Stimulated activated naive CD8-positive, alpha-beta T cell treated with anti-CD3 and anti-CD28 coated beads, Interleukin-15, Interleukin-2, amounts not matched to agents 100 U/mL and 50 U/mL, for 24 hours (primary cell): ENCODE measurements around the gene DENND4C.
"Not testable (repeated sequence)": the region's sequence is repeated elsewhere in the genome, so short reads cannot be mapped to it uniquely, and the experiment has no call there.

Source experiments
- ATAC-seq: fragments of 150-1000 bp; cut with Tn5 transposase; one replicate; pipeline ENCODE4 v1.10.0; 2021
- DNase-seq: peaks from one replicate; pipeline ENCODE4 v3.0.0; 2021

DENND4C gene

DNA sequence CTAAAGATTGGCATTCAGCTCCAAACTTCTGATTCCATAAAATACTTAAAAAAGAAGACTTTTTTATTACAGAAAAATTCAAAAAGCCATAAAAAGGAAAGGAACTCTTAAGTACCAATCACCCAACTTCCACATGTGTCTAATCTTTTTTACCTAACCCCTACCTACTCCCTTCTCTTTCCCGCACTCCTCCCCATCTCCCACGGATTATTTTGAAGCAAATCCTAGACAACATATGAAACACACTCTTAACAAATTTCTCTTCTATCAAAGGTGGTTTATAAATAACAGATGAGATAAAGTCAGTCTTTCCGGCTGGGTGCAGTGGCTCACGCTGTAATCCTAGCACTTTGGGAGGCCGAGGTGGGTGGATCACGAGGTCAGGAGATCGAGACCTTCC lies 5.9 kb upstream of the DENND4C start:
- ATAC-seq = no peak
- DNase-seq = no peak

DNA sequence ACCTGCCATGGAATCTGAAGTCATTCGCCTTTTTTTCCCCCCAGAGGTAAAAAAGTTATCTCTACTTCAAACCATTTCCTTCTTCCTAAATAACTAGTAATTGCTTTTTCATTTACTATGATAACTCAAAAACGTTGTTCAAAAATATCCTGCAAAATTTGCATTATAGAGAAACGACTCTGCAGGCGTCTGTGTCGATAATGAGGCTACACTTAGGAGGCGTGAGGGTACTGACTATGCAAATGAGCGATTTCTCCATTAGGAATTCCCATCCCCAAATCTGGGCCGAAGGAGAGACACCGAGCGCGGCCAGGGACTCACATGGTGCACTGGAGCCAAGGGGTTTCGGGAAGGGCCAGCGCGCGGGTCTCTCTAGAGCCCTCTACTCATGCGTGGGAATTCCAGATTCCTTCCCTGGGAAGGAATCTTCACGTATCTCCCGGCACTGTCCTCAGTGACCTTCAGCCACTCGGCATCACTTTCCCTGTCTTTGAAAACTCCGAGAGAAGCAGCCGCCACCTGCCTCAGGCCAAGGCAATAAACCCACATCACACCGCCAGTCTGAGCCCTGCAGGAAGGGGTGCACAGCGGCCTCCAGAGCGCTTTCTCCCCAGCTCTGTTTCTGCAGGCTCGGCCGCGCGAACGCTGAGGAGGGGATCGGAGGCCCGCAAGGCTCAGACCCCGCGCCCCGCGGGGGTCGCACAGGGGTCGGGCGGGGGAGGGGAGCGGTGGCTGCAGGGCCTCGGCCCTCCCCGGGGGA lies 718 bp upstream of the DENND4C start:
- DNase-seq = no peak
- peak; percentile 69 for ATAC-seq

DNA sequence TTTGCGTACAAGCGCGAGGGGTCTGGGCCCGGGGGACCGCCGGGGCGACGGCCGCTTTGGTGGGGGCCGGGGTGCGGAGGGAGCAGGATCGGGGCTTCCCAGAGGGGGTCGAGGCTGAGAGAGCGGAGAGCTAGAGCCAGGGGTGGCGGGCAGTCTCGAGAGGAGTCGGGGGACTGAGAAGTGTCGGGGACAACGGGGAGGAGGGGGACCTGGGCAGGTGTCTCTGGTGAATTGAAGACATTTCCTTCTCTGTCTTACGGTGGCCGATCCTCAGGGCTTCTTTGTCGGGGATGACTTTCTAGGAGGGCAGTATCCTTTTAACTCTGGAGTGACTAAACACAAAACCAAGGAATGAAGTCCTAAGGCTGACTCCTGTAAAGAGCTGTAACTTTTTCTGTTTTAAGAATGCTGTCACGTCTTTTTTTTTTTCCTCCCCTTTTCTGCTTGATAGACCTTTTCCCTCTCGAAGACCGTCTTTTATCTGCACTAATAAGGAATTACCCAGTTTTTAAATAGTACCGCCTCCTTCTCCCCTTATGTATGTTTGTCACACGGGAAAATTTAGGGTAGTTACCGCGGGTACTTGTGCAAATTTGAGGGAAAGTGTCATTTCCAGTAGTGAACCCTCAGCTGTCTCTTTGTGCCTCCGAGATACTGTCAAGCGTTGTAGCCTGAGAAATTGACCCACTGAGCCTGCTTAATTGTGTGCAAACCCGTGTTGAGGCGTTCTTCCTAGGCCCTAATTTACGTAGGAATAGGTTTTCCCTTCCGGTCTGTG lies 822 bp downstream of the DENND4C start:
- ATAC-seq (peak; percentile 10), DNase-seq (no peak)

DNA sequence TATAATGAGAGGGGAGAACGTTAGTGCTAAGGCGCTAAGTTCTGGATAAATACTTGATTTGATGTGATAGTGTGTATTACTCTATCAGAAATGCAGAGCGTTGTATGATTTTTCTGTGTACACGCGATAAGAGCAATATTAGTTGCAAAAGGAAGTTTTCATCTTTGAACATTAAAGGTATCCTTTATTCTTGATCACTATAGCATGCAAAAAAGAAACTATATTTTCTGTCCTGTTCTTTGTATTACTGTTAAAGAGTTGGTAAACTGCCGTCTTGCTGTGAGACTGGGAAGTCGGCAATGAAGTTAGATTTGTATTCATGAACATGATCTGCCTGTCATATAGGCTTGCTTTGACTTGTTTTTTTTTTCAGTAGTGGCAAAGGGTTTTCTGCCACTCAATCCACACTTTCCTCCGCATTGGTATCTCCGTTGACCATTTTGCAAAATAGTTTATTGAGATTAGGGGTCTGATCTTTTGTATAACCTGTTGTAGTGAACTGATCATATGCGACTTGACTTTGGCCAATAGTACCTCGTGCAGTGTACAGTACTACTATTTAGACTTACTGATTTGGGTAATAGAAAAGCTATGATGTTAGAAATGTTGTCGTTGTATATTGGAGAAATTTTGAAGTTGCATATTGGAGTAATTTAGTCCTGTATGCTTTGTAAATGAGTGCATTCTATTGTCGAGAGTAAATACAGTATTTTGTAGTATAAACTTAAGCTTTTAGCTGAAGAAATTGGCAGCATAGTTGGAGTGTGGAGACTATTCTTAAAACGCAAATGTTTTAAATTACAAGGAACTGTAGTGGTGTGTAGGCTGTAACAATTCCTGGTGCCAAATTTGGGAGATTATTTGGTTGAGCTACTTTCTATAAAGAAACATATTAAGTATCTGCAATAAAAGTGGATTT lies 1.7 kb downstream of the DENND4C start:
- ATAC-seq (no peak), DNase-seq (no peak)

DNA sequence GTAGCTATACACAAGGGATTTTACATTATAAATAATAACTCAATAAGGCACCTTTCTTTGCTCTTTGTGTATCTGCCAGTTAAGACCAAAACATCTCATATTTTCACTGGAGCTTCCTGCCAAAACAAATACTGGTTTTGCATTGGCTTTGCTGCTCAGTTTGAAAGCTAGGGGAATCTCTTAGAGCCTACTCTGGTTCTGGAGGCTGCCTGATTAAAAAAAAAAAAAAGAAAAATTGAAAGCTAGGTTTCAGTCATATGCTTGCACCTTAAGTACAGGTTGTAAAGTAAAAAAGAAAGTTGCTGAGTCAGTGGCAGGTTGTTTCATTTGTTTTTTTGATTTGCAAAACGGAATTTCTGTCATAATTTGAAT lies 2.3 kb downstream of the DENND4C start:
- ATAC-seq (no peak), DNase-seq (no peak)

DNA sequence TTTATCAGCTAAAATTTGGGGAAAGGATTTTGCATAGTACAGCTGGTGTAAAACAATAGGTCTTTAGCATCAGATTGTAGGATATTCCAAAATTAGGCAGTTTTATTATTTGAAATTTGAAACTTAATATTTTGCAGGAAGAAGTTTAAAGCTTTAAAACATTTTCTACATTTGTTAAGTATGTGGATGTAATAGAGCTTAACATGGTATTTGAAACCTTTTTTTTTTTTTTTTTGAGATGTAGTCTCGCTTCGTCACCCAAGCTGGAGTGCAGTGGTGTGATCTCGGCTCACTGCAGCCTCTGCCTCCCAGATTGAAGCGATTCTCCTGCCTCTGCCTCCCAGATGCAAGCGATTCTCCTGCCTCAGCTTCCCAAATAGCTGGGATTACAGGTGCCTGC lies 2.9 kb downstream of the DENND4C start:
- no peak for ATAC-seq
- DNase-seq = no peak

DNA sequence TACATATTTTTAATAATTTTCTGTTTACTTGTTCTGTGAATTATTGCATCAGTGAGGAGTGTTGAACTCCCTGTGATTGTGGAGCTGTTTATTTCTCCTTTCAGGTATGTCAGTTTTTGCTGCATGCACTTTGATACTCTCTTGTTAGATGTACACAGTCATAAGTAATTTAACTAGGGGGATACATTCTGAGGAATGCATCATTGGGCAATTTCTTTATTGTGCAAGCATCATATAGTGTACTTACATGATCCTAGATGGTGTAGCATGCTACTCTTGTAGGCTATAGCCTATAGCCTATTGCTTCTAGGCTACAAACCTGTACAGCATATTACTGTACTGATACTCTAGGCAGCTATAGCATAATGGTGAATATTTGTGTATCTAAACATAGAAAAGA lies 9.5 kb downstream of the DENND4C start:
- no peak for ATAC-seq
- no peak for DNase-seq

DNA sequence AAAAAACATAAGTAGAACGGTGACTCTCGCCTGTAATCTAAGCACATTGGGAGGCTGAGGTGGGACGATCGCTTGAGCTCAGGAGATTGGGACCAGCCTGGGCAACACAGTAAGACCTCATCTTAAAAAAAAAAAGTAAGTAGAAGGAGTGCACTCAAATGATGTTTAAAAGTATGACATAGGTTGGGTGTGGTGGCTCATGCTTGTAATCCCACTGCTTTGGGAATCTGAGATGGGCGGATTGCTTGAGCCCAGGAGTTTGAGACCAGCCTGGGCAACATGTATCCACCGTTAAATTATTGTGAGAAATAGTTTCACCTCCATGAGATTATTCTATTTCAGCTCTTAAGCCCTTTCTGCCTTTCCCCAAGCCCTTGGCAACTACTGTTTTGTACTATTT lies 11.2 kb downstream of the DENND4C start:
- ATAC-seq (no peak), DNase-seq (no peak)

DNA sequence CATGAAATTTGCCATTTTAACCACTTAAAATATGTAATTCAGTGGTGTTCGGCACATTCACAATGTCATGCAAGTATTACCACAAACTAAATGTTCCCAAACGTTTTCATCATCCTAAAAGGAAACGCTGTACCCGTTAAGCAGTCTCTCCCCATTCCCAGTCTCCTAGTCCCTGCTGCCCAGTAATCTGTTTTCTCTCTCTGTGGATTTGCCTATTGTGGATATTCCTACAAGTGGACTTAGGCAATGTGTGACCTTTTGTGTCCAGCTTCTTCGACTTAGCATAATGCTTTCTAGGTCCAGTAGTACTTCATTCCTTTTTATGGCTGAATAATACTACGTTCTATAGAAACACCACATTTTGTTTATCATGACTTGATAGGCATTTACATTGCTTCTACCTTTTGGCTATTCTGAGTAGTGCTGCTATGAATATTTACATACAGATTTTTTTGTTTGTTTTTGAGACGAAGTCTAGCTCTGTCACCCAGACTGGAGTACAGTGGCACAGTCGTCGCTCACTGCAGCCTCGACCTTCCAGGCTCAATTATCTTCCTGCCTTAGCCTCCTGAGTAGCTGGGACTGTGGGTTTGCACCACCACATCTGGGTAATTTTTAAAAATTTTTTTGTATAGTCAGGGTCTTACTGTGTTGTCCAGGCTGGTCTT lies 13.0 kb downstream of the DENND4C start:
- no peak for DNase-seq
- no peak for ATAC-seq

DNA sequence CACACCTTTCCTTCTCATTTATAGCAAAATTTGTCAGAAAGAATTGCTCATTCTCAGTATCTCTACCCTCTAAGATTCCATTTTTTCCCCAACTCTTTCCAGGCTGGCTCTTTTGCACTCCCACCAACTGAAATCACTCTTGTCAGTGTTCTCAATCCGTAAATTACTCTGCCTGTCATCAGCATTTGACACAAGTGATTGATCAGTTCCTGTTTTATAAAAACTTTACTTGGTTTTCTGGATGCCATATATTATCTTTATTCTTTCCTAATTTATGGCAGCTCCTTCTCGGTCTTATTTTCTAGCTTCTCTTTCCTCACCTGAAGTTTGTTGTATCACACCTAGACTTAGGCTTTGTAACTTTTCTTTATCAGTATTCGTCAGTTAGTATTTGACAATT lies 16.4 kb downstream of the DENND4C start:
- ATAC-seq = no peak
- no peak for DNase-seq

DNA sequence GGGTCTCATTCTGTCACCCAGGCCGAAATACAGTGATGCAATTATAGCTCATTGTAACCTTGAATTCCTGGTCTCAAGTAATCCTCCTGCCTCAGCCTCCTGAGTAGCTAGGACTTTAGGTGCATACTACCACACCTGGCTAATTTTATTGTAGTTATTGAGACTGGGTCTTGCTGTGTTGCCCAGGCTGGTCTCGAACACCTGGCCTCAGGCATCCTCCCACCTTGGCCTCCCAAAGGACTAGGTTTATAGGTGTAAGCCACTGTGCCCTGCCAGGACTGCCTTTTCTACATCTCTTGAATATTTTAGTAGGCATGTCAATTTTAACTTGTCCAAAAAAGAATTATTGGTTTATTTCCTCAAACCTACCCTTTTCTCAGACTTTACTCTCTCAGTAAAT lies 16.9 kb downstream of the DENND4C start:
- no peak for DNase-seq
- ATAC-seq = no peak

DNA sequence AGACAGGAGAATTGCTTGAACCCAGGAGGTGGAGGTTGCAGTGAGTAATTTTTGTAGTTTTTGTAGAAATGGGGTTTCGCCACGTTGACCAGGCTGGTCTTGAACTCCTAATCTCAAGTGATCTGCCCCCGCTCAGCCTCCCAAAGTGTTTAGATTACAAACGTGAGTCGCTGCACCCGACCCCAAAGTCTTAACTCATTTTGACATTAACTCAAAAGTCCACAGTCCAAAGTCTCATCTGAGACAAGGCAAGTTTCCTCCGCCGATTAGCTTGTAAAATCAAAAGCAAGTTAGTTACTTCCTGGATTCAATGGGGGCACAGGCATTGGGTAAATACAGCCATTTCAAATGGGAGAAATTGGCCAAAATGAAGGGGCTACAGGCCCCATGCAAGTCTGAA lies 19.9 kb downstream of the DENND4C start:
- DNase-seq, ATAC-seq: not testable (repeated sequence)

DNA sequence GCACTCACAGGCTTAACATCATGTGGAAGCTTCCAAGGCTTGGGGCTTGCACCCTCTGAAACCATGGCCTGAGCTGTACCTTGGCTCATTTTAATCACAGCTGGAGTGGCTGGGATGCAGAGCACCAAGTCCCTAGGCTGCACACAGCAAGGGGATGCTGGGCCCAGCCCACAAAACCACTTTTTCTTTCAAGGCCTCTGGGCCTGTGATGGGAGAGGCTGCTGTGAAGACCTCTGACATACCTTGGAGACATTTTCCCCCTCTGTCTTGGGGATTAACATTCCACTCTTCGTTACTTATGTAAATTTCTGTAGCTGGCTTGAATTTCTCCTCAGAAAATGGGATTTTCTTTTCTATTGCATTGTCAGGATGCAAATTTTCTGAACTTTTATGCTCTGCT lies 20.7 kb downstream of the DENND4C start:
- DNase-seq, ATAC-seq: not testable (repeated sequence)

DNA sequence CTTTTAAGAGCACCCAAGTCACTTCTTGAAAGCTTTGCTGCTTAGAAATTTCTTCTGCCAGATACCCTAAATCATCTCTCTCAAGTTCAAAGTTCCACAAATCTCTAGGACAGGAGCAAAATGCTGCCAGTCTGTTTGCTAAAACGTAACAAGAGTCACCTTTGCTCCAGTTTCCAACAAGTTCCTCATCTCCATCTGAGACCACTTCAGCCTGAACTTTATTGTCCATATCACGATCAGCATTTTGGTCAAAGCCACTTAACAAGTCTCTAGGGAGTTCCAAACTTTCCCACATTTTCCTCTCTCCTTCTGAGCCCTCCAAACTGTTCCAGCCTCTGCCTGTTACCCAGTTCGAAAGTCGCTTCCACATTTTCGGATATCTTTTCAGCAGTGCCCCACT lies 21.1 kb downstream of the DENND4C start:
- ATAC-seq, DNase-seq: not testable (repeated sequence)

DNA sequence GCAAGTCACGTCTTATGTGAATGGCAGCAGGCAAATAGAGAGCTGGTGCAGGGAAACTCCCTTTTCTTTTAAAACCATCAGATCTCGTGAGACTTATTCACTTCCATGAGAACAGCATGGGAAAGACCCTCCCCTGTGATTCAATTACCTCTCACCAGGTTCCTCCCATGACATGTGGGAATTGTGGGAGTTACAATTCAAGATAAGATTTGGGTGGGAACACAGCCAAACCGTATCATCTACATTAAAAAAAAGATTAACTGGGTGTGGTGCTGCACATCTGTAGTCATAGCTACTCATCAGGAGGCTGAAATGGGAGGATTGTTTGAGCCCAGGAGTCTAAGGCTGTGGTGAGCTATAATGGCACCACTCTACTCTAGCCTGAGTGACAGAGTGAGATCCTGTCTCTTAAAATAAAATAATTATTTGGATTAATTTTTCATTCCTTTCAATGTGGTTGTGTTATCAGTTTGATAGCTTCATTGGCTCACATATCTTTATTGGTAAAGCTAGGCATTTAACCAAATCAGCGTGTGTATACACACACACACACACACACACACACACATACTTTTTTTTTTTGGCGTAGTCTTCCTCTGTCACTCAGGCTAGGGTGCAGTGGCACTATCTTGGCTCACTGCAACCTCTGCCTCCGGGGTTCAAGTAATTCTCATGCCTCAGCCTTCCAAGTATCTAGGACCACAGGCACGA lies 21.8 kb downstream of the DENND4C start:
- ATAC-seq (no peak), DNase-seq (no peak)

DNA sequence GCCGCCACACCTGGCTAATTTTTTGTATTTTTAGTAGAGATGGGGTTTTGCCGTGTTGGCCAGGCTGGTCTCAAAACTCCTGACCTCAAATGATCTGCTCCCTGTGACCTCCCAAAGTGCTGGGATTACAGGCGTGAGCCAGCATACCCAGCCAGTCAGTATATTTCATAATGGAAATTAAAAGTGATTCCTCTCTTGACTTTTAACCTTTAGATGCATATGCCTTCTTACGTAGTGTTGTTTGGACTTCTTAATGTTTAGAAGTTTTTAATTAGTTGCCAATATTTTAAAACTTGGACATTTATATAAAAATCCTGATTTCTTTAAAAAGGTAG lies 22.4 kb downstream of the DENND4C start:
- DNase-seq (no peak), ATAC-seq (no peak)

DNA sequence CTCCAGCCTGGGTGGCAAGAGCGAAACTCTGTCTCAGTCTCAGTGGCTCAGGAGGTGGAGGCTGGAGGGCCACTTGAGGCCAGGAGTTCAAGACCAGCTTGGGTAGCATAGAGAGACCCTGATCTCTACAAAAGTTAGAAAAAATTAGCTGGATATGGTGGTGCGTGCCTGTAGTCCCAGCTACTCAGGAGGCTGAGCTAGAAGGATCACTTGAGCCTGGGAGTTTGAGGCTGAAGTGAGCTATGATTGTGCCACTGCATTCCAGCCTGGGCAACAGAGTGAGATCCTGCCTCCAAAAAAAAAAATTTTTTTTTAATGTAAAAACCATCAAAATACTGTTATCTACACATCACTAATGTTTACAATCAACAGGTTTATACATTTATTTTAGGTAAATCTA lies 24.6 kb downstream of the DENND4C start:
- ATAC-seq = no peak

DNA sequence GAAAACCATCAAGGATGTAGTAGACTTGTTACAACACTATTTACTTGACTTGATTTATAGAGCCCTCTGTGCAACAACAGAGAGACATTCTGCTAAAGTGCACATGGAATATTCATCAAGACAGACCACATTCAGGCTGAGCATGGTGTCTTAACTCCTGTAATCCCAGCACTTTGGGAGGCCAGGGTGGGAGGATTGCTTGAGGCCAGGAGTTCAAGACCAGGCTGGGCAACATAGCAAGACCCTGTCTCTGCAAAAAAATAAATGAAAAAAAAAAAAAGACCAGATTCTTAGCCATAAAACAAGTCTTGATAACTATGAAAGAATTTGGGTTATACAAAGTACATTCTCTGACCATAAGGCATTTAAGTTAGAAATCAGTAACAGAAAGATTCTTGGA lies 25.3 kb downstream of the DENND4C start:
- ATAC-seq = no peak
- no peak for DNase-seq

More for the DNA sequence above, 24.6 kb downstream of the DENND4C start:
- DNase-seq = no peak

DNA sequence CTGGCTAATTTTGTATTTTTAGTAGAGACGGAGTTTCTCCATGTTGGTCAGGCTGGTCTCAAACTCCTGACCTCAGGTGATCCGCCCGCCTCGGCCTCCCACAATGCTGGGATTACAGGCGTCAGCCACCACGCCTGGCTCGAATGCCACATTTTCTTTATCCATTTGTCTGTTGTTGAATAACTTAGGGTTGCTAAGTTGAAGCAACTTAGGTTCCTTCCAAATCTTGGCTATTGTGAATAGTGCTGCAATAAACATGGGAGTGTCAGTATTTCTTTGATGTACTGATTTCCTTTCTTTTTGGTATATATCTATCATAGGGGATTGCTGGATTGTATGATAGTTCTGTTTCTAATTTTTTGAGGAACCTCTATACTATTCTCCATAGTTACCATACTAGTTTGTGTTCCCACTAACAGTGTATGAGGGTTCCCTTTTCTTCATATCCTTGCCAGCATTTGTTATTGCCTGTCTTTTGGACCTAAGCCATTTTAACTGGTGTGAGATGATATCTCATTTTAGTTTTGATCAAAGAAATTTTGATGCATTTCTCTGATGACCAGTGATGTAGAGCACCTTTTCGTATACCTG lies 29.3 kb downstream of the DENND4C start:
- not testable (repeated sequence) for DNase-seq, ATAC-seq

DNA sequence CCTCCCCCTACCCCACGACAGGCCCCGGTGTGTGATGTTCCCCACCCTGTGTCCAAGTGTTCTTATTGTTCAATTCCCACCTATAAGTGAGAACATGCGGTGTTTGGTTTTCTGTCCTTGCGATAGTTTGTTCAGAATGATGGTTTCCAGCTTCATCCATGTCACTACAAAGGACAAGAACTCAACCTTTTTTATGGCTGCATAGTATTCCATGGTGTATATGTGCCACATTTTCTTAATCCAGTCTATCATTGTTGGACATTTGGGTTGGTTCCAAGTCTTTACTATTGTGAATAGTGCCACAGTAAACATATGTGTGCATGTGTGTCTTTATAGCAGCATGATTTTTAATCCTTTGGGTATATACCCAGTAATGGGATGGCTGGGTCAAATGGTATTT lies 35.1 kb downstream of the DENND4C start:
- not testable (repeated sequence) for ATAC-seq

DNA sequence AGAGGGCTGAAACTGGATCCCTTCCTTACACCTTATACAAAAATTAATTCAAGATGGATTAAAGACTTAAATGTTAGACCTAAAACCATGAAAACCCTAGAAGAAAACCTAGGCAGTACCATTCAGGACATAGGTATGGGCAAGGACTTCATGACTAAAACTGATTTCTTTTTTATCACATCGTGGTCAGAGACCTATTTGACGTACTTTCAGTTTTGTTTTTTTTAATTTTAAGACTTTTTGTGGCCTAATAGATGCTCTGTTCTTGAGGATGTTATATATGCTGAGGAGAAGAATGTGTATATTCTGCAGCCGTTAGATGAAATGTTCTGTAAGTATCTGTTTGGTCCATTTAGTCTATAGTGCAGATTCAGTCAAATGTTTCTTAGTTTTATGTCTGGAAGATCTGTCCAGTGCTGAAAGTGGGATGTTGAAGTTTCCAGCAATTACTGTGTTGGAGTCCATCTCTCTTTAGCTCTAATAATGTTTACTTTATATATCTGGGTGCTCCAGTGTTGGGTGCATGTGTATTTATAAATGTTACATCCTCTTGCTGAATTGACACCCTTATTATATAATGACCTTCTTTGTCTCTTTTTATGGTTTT lies 36.4 kb downstream of the DENND4C start:
- peak; percentile 63 for ATAC-seq
- DNase-seq = not testable (repeated sequence)

More for the DNA sequence above, 35.1 kb downstream of the DENND4C start:
- DNase-seq = not testable (repeated sequence)
